Smooth muscle cell (in vitro differentiated cells): Measurements from ENCODE around the gene MDM2. TPM values are rescaled to one million over a fixed set of nuclear protein-coding genes. Genes with fewer than 3 reads are reported as not detected.
A peak's percentile ranks its signal among the peaks of the same experiment; 100 is the strongest.

ENCODE experiments used
- DNase-seq: peaks from one replicate; lab custom pipeline; 2025; ENCODE audit not compliant: unreplicated experiment; lab: John Stamatoyannopoulos, UW
- H2AFZ ChIP-seq: fragments of 200-600 bp; sonication (generic); 2 replicates; pipeline ENCODE4 v1.6.0; 2016; ENCODE audit warnings: antibody characterized with exemption, low read depth, mild to moderate bottlenecking
- H3F3A ChIP-seq: fragments of 200-600 bp; sonication (generic); 2 replicates; pipeline ENCODE4 v1.6.0; 2017; ENCODE audit warnings: antibody characterized with exemption, low read depth
- H3K27ac ChIP-seq: fragments of 200-600 bp; sonication (generic); 2 replicates; pipeline ENCODE4 v1.5.1; 2016; ENCODE audit warnings: low read depth, mild to moderate bottlenecking
- H3K27me3 ChIP-seq: fragments of 200-600 bp; sonication (generic); 2 replicates; pipeline ENCODE4 v1.6.1; 2016; ENCODE audit warnings: low read depth, mild to moderate bottlenecking
- H3K36me3 ChIP-seq: fragments of 200-600 bp; sonication (generic); 2 replicates; pipeline ENCODE4 v1.5.1; 2016; ENCODE audit warnings: low read depth
- H3K4me1 ChIP-seq: fragments of 200-600 bp; sonication (generic); 2 replicates; pipeline ENCODE4 v1.5.1; 2016; ENCODE audit warnings: low read depth
- H3K4me2 ChIP-seq: fragments of 200-600 bp; sonication (generic); 2 replicates; pipeline ENCODE4 v1.6.0; 2016; ENCODE audit warnings: mild to moderate bottlenecking
- H3K4me3 ChIP-seq: fragments of 200-600 bp; sonication (generic); 2 replicates; pipeline ENCODE4 v1.5.1; 2016; ENCODE audit warnings: mild to moderate bottlenecking
- H3K79me2 ChIP-seq: fragments of 200-600 bp; sonication (generic); 2 replicates; pipeline ENCODE4 v1.6.0; 2016; ENCODE audit warnings: low read depth, mild to moderate bottlenecking
- H3K9ac ChIP-seq: fragments of 200-600 bp; sonication (generic); 2 replicates; pipeline ENCODE4 v1.6.0; 2016; ENCODE audit warnings: low read depth
- H3K9me3 ChIP-seq: fragments of 200-600 bp; sonication (generic); replicated peaks from 2 replicates; pipeline ENCODE4 v1.5.1; 2016; ENCODE audit warnings: low read depth
- H4K20me1 ChIP-seq: fragments of 200-600 bp; sonication (generic); 2 replicates; pipeline ENCODE4 v1.6.0; 2016; ENCODE audit warnings: low read depth
- WGBS: methylation state at CpG from one replicate; pipeline ENCODE4 v1.1.7; 2016; ENCODE audit warnings: low lambda C conversion rate; 5-methylcytosine and 5-hydroxymethylcytosine counted together
- polyA plus RNA-seq: library from polyadenylated mRNA; unstranded; fragments of >200 nt; fragmentation: Nextera tagmentation; extraction: Ambion mirVana; gene quantifications from 2 replicates; pipeline ENCODE4 v1.2.1, GENCODE V29; 2016
- total RNA-seq: library from RNA; depleted of rRNA; stranded (reverse); fragments of >200 nt; gene quantifications from 2 replicates; pipeline ENCODE4 v1.2.3, GENCODE V29; 2014
- TF ChIP-seq, protein P1 (sequence below): fragments of 200-600 bp; sonication (generic); IDR thresholded peaks from 2 replicates; pipeline ENCODE4 v1.5.1; 2017; ENCODE audit warnings: borderline replicate concordance, mild to moderate bottlenecking, antibody characterized with exemption; ENCODE audit not compliant: insufficient read depth, poor library complexity, severe bottlenecking

Gene MDM2
- total and polyA plus RNA-seq, 2 experiments from 2014 or later, result 43.4 to 189 TPM

GRCh38 chr12:68794653-68795251 lies 13.2 kb upstream of the MDM2 start:
- peak overlapping the region; percentile 62 for H3K27ac ChIP-seq
- no peak for DNase-seq
- WGBS, result 72% methylated on average over 3 of the region's 3 CpGs

GRCh38 chr12:68796399-68796798 lies 11.6 kb upstream of the MDM2 start:
- WGBS, result 98% methylated on average over 15 of the region's 15 CpGs
- H3K27ac ChIP-seq, result no peak overlapping the region
- H3K36me3 ChIP-seq, result no peaks in the 10 kb centered on the region
- H3K79me2 ChIP-seq, result no peaks in the 10 kb centered on the region
- no peaks in the 10 kb centered on the region for H3K4me1 ChIP-seq
- H3K4me2 ChIP-seq, result no peak overlapping the region
- H3F3A ChIP-seq, result no peaks in the 10 kb centered on the region
- TF ChIP-seq, protein P1, sequence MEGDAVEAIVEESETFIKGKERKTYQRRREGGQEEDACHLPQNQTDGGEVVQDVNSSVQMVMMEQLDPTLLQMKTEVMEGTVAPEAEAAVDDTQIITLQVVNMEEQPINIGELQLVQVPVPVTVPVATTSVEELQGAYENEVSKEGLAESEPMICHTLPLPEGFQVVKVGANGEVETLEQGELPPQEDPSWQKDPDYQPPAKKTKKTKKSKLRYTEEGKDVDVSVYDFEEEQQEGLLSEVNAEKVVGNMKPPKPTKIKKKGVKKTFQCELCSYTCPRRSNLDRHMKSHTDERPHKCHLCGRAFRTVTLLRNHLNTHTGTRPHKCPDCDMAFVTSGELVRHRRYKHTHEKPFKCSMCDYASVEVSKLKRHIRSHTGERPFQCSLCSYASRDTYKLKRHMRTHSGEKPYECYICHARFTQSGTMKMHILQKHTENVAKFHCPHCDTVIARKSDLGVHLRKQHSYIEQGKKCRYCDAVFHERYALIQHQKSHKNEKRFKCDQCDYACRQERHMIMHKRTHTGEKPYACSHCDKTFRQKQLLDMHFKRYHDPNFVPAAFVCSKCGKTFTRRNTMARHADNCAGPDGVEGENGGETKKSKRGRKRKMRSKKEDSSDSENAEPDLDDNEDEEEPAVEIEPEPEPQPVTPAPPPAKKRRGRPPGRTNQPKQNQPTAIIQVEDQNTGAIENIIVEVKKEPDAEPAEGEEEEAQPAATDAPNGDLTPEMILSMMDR, result no peak
- no peaks in the 10 kb centered on the region for H3K9me3 ChIP-seq
- no peaks in the 10 kb centered on the region for H3K27me3 ChIP-seq
- H2AFZ ChIP-seq, result no peak overlapping the region
- no peak overlapping the region for H3K4me3 ChIP-seq
- H4K20me1 ChIP-seq, result no peaks in the 10 kb centered on the region
- DNase-seq, result no peak
- H3K9ac ChIP-seq, result no peak overlapping the region

More at GRCh38 chr12:68794653-68795251, 13.2 kb upstream of the MDM2 start:
- no peaks in the 10 kb centered on the region for H4K20me1 ChIP-seq
- no peaks in the 10 kb centered on the region for H3K36me3 ChIP-seq
- H3F3A ChIP-seq, result no peaks in the 10 kb centered on the region
- no peak overlapping the region for H3K4me2 ChIP-seq
- H3K4me3 ChIP-seq, result no peak overlapping the region
- no peak overlapping the region for H2AFZ ChIP-seq
- TF ChIP-seq, protein P1, result no peak
- H3K4me1 ChIP-seq, result no peaks in the 10 kb centered on the region
- no peaks in the 10 kb centered on the region for H3K9me3 ChIP-seq
- no peak overlapping the region for H3K9ac ChIP-seq
- no peaks in the 10 kb centered on the region for H3K27me3 ChIP-seq
- H3K79me2 ChIP-seq, result no peaks in the 10 kb centered on the region

GRCh38 chr12:68798882-68799234 lies 9.1 kb upstream of the MDM2 start:
- 100% methylated on average over 1 of the region's 1 CpG for WGBS
- Histone ChIP-seq H3K9ac (no peak overlapping the region), H3F3A (no peaks in the 10 kb centered on the region)

More at GRCh38 chr12:68798882-68799234, 9.1 kb upstream of the MDM2 start:
- Histone ChIP-seq H3K4me3 (no peak overlapping the region), H2AFZ (no peak overlapping the region), H3K79me2 (no peaks in the 10 kb centered on the region), H3K36me3 (no peaks in the 10 kb centered on the region), H4K20me1 (no peaks in the 10 kb centered on the region), H3K4me1 (no peaks in the 10 kb centered on the region), H3K4me2 (no peak overlapping the region), H3K27ac (no peak overlapping the region), H3K9me3 (no peaks in the 10 kb centered on the region), H3K27me3 (no peaks in the 10 kb centered on the region)
- no peak for DNase-seq
- TF ChIP-seq, protein P1, result no peak
